PC-9 (cell line): Measurements from ENCODE around the gene SHC3. TPM values are rescaled to one million over a fixed set of nuclear protein-coding genes. Genes with fewer than 3 reads are reported as not detected.

ENCODE experiments used
- BruUV-seq: library from RNA; stranded (reverse); fragments of 400-500 nt; replicated peaks from 2 replicates; lab custom pipeline; 2021; lab: Mats Ljungman, UMichigan
- CTCF ChIA-PET: fragments of 300-600 bp; sonication (Branson Sonifier 250); formaldehyde crosslinking; loops from one replicate; lab custom pipeline; 2022; ENCODE audit warnings: antibody characterized with exemption; lab: Charles Lee
- POLR2A ChIA-PET: fragments of 300-600 bp; sonication (Branson Sonifier 250); formaldehyde crosslinking; loops from one replicate; lab custom pipeline; 2022; ENCODE audit warnings: antibody characterized with exemption; ENCODE audit not compliant: unreplicated experiment; lab: Charles Lee
- DNase-seq, 2 experiments: peaks; one replicate each; pipeline versions ENCODE4 v3.0.0 to v3.0.0-alpha.2; 2015 to 2022; ENCODE audit warnings: mixed read lengths in 1 of 2
- H2AFZ ChIP-seq: fragments of 200-600 bp; sonication (generic); 2 replicates; pipeline ENCODE4 v1.8.1; 2017; ENCODE audit warnings: antibody characterized with exemption
- H3F3A ChIP-seq: fragments of 200-600 bp; sonication (generic); 2 replicates; pipeline ENCODE4 v1.8.1; 2017; ENCODE audit warnings: antibody characterized with exemption, mild to moderate bottlenecking, low read depth; ENCODE audit not compliant: insufficient read depth
- H3K27ac ChIP-seq: fragments of 200-600 bp; sonication (generic); 2 replicates; pipeline ENCODE4 v1.6.1; 2016; ENCODE audit warnings: mixed run types
- H3K27me3 ChIP-seq: fragments of 200-600 bp; sonication (generic); 2 replicates; pipeline ENCODE4 v1.6.1; 2016; ENCODE audit warnings: low read depth, mixed run types; ENCODE audit not compliant: insufficient read depth
- H3K36me3 ChIP-seq: fragments of 200-600 bp; sonication (generic); 2 replicates; pipeline ENCODE4 v1.6.1; 2016; ENCODE audit warnings: low read depth, mixed run types
- H3K4me1 ChIP-seq: fragments of 200-600 bp; sonication (generic); replicated peaks from 2 replicates; pipeline ENCODE4 v1.6.1; 2016; ENCODE audit warnings: mixed run types; ENCODE audit not compliant: insufficient read depth
- H3K4me2 ChIP-seq: fragments of 200-600 bp; sonication (generic); 2 replicates; pipeline ENCODE4 v1.6.1; 2017; ENCODE audit warnings: mixed run types
- H3K4me3 ChIP-seq: fragments of 200-600 bp; sonication (generic); 2 replicates; pipeline ENCODE4 v1.6.1; 2016; ENCODE audit warnings: mixed run types
- H3K79me2 ChIP-seq: fragments of 200-600 bp; sonication (generic); 2 replicates; pipeline ENCODE4 v1.6.1; 2017; ENCODE audit warnings: low read depth, mixed run types
- H3K9me2 ChIP-seq: fragments of 200-600 bp; sonication (generic); 2 replicates; pipeline ENCODE4 v1.8.1; 2017; ENCODE audit warnings: mild to moderate bottlenecking; ENCODE audit not compliant: insufficient read depth
- H3K9me3 ChIP-seq: fragments of 200-600 bp; sonication (generic); 2 replicates; pipeline ENCODE4 v1.8.1; 2016; ENCODE audit warnings: low read depth; ENCODE audit not compliant: insufficient read depth
- H4K20me1 ChIP-seq: fragments of 200-600 bp; sonication (generic); 2 replicates; pipeline ENCODE4 v1.8.1; 2017; ENCODE audit not compliant: insufficient read depth
- EZH2 ChIP-seq: fragments of 200-600 bp; sonication (generic); IDR thresholded peaks from 2 replicates; pipeline ENCODE4 v1.8.0; 2017; ENCODE audit warnings: antibody characterized with exemption, low read depth
- intact Hi-C: fragments of 100-400 bp; cut with micrococcal nuclease; formaldehyde crosslinking; loops from one replicate; pipeline ENCODE4 v1.10.0; 2022; ENCODE audit not compliant: unreplicated experiment
- total RNA-seq: library from RNA; stranded (reverse); gene quantifications from 2 replicates; pipeline ENCODE4 v1.2.3, GENCODE V29; 2021
- TF ChIP-seq, protein P1 (sequence below): fragments of 200-600 bp; sonication (generic); conservative IDR thresholded peaks from 2 replicates; pipeline ENCODE4 v1.6.1; 2017; ENCODE audit warnings: mixed run types, antibody characterized with exemption, mild to moderate bottlenecking, moderate library complexity

SHC3 gene
- total RNA-seq, 1 experiment from 2014 or later, result 15.9 TPM

- H2AFZ ChIP-seq, result no peak overlapping the region
- H3K4me3 ChIP-seq, result no peak overlapping the region
- no peaks in the 10 kb centered on the region for H3K27me3 ChIP-seq
- H3K36me3 ChIP-seq, result no peaks in the 10 kb centered on the region
- no peaks in the 10 kb centered on the region for H3K9me3 ChIP-seq
- 0 out of 2 replicates have a peak, but pooled peaks cover 12% of the 10 kb centered on the region for H3K79me2 ChIP-seq
- H3K27ac ChIP-seq, result no peak overlapping the region
- no peaks in the 10 kb centered on the region for H3K9me2 ChIP-seq
- no peaks in the 10 kb centered on the region for H4K20me1 ChIP-seq
- intact Hi-C loops, result no loop called here
- peaks cover 14% of the 10 kb centered on the region for H3K4me1 ChIP-seq
- CTCF ChIA-PET, result no interaction called here
- no TSS peak for BruUV-seq
- TF ChIP-seq, protein P1, sequence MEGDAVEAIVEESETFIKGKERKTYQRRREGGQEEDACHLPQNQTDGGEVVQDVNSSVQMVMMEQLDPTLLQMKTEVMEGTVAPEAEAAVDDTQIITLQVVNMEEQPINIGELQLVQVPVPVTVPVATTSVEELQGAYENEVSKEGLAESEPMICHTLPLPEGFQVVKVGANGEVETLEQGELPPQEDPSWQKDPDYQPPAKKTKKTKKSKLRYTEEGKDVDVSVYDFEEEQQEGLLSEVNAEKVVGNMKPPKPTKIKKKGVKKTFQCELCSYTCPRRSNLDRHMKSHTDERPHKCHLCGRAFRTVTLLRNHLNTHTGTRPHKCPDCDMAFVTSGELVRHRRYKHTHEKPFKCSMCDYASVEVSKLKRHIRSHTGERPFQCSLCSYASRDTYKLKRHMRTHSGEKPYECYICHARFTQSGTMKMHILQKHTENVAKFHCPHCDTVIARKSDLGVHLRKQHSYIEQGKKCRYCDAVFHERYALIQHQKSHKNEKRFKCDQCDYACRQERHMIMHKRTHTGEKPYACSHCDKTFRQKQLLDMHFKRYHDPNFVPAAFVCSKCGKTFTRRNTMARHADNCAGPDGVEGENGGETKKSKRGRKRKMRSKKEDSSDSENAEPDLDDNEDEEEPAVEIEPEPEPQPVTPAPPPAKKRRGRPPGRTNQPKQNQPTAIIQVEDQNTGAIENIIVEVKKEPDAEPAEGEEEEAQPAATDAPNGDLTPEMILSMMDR, result no peak
- TF ChIP-seq EZH2, result no peak
- no peak overlapping the region for H3K4me2 ChIP-seq
- POLR2A ChIA-PET, result no interaction called here
- no peaks in the 10 kb centered on the region for H3F3A ChIP-seq
- no peak for DNase-seq
Observed at GRCh38 chr9:89173072-89173471, 5.5 kb downstream of the SHC3 start.

- Histone ChIP-seq H4K20me1 (no peaks in the 10 kb centered on the region), H3K36me3 (no peaks in the 10 kb centered on the region), H3K4me3 (no peak overlapping the region), H3K27me3 (no peaks in the 10 kb centered on the region), H3K27ac (no peak overlapping the region), H3F3A (no peaks in the 10 kb centered on the region), H3K9me3 (no peaks in the 10 kb centered on the region), H3K4me1 (peaks cover 14% of the 10 kb centered on the region), H3K4me2 (no peak overlapping the region), H3K79me2 (0 out of 2 replicates have a peak, but pooled peaks cover 12% of the 10 kb centered on the region), H2AFZ (no peak overlapping the region), H3K9me2 (no peaks in the 10 kb centered on the region)
- intact Hi-C loops, result no loop called here
- no peak for DNase-seq
- TF ChIP-seq EZH2, result no peak
- TF ChIP-seq, protein P1, result no peak
- ChIA-PET CTCF (no interaction called here), POLR2A (no interaction called here)
- BruUV-seq, result no TSS peak
Observed at GRCh38 chr9:89172398-89172797, 6.2 kb downstream of the SHC3 start.

DNA sequence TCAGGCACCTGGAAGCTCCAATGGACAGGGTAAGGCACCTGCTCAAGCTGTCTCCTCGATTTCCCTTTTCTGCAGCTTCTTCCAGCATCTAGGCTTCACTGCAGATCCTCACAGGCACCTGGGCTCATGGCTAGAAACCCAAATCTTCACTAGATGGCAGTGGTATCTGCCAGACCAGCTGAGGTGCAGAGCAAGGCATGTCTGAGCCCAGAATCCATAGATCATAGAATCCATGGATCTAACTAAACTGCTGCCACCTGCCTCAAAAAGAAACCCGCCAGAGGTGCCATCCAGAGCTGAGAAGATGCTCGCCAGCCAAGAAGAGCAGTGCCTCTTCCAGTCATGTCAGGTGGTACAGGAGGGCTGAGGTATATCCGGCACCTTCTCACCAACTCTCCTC lies 6.9 kb downstream of the SHC3 start:
- no peaks in the 10 kb centered on the region for H3K36me3 ChIP-seq
- H3K4me1 ChIP-seq, result peaks cover 13% of the 10 kb centered on the region
- DNase-seq, result no peak
- BruUV-seq, result no TSS peak
- no peak overlapping the region for H3K27ac ChIP-seq
- H2AFZ ChIP-seq, result no peak overlapping the region
- H3K9me2 ChIP-seq, result no peaks in the 10 kb centered on the region
- CTCF ChIA-PET, result no interaction called here
- H4K20me1 ChIP-seq, result no peaks in the 10 kb centered on the region
- H3K79me2 ChIP-seq, result 0 out of 2 replicates have a peak, but pooled peaks cover 12% of the 10 kb centered on the region
- POLR2A ChIA-PET, result interaction anchor here (0.8 kb wide), 1 partner anchor 18 kb away, joined by 3 read pairs; no protein-coding TSS in a partner anchor
- H3K9me3 ChIP-seq, result no peaks in the 10 kb centered on the region
- no peaks in the 10 kb centered on the region for H3F3A ChIP-seq
- TF ChIP-seq EZH2, result no peak
- TF ChIP-seq, protein P1, result no peak; the same call in 1 of the 2 replicates
- H3K4me3 ChIP-seq, result no peak overlapping the region
- no peaks in the 10 kb centered on the region for H3K27me3 ChIP-seq
- no peak overlapping the region for H3K4me2 ChIP-seq
- intact Hi-C loops, result no loop called here
